ENCODE data around the gene NTF4. TPM values are rescaled to one million over a fixed set of nuclear protein-coding genes. Genes with fewer than 3 reads are reported as not detected.
A peak's percentile ranks its signal among the peaks of the same experiment; 100 is the strongest.

Gene NTF4
- total RNA-seq, 3 donors from 2014 or later (not counting 1 experiment from before 2014, with no cell fraction given), result not detected

DNA sequence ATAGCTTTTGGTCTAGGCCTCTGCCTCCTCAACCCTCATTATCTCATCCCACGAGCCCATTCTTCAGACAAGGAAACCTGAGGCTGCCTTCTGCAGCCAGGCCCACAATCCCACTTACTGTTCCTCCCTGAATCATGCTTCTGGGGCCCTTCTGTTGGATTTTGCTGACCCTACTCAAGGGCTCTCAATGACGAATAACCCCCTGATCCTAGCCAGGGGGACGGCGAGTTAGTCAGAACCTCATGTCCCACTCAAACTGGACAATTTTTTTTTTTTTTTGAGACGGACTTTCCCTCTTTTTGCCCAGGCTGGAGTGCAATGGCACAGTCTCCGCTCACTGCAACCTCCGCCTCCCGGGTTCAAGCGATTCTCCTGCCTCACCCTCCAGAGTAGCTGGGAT, 42.5 kb downstream of the NTF4 start:
- Histone ChIP-seq H3K27me3 (ENCODE audit: control insufficient read depth, insufficient read depth, low read length) (peaks cover 3% of the 10 kb centered on the region), H3K27ac (ENCODE audit: low read length) (no peak overlapping the region), H3K4me1 (ENCODE audit: control insufficient read depth, insufficient read depth, low read length) (peaks cover 33% of the 10 kb centered on the region), H3K9me3 (ENCODE audit: control insufficient read depth, insufficient read depth, low read length) (no peaks in the 10 kb centered on the region), H3K36me3 (ENCODE audit: control insufficient read depth, insufficient read depth, low read length) (no peaks in the 10 kb centered on the region), H3K4me3 (ENCODE audit: low read length) (no peak overlapping the region)
- TF ChIP-seq, protein P1, sequence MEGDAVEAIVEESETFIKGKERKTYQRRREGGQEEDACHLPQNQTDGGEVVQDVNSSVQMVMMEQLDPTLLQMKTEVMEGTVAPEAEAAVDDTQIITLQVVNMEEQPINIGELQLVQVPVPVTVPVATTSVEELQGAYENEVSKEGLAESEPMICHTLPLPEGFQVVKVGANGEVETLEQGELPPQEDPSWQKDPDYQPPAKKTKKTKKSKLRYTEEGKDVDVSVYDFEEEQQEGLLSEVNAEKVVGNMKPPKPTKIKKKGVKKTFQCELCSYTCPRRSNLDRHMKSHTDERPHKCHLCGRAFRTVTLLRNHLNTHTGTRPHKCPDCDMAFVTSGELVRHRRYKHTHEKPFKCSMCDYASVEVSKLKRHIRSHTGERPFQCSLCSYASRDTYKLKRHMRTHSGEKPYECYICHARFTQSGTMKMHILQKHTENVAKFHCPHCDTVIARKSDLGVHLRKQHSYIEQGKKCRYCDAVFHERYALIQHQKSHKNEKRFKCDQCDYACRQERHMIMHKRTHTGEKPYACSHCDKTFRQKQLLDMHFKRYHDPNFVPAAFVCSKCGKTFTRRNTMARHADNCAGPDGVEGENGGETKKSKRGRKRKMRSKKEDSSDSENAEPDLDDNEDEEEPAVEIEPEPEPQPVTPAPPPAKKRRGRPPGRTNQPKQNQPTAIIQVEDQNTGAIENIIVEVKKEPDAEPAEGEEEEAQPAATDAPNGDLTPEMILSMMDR (IDR thresholded peaks at IDR 0.05), result no peak
- H3K4me1 Mint-ChIP-seq, result peaks cover 15 to 35% of the 10 kb centered on the region in 2 donors
- 88% methylated on average over 9 of the region's 9 CpGs for WGBS (ENCODE audit: insufficient coverage)
- DNase-seq (peak in 1 of 2 donors; percentile 2), ATAC-seq (no peak)
- H3K27ac Mint-ChIP-seq, result no peak overlapping the region
- H3K4me3 Mint-ChIP-seq, result peak overlapping the region; percentile 5
- H3K9me3 Mint-ChIP-seq, result no peaks in the 10 kb centered on the region
- peaks cover 0 to 7% of the 10 kb centered on the region in 2 donors for H3K27me3 Mint-ChIP-seq (ENCODE audit: low read depth in 2 of 2)
- intact Hi-C loops (cut with micrococcal nuclease), result no loop called here
- no peaks in the 10 kb centered on the region for H3K36me3 Mint-ChIP-seq

DNA sequence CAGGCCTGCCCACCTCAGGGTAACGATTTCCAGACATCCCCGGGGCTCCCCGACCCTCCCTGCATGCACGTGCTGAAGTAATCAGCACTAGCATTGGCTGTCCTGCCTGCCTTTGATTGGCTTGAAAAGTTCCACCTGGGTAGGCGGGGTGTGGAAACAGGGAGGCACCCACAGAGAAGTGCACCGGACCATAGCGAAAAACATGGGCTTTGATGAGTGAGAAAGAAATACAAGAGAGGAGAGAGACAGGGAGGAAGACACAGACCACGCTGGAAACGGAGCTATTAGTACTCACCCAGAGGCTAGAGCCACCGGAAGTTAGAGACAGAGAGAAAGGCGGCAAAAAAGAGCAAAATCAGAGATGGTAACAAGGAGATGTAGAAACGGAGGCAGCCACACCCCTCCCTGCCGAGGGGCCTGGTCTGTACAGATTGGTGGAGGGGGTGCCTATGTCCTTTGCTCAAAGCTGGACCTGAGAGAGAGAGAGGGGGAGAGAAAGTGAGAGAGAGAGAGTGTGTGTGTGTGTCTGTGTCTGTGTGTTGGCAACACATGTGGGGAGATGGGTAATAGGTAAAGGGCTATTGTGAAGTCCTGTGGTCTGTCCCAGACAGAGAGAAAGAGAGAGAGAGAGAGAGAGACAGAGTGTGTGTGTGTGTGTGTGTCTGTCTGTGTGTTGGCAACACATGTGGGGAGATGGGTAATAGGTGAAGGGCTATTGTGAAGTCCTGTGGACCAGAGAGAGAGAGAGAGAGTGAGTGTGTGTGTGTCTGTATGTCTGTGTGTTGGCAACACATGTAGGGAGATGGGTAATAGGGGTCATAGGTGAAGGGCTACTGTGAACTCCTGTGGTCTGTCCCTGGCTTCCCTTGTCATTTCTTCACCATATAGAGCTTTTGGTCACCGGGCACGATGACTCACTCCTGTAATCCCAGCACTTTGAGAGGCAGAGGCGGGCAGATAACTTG, 43.4 kb downstream of the NTF4 start:
- Mint-ChIP-seq H3K9me3 (no peaks in the 10 kb centered on the region), H3K4me1 (peaks cover 15 to 36% of the 10 kb centered on the region in 2 donors), H3K27ac (peak overlapping the region in 1 of 2 donors; percentile 13), H3K27me3 (ENCODE audit: low read depth in 2 of 2) (peaks cover 0 to 7% of the 10 kb centered on the region in 2 donors), H3K36me3 (no peaks in the 10 kb centered on the region), H3K4me3 (no peak overlapping the region)
- ATAC-seq (no peak), DNase-seq (peak in 1 of 2 donors; percentile 14)
- H3K27me3 ChIP-seq (ENCODE audit: control insufficient read depth, insufficient read depth, low read length), result peaks cover 3% of the 10 kb centered on the region
- TF ChIP-seq, protein P1 (IDR thresholded peaks at IDR 0.05), result no peak
- H3K4me1 ChIP-seq (ENCODE audit: control insufficient read depth, insufficient read depth, low read length), result peaks cover 33% of the 10 kb centered on the region
- H3K36me3 ChIP-seq (ENCODE audit: control insufficient read depth, insufficient read depth, low read length), result no peaks in the 10 kb centered on the region
- WGBS (ENCODE audit: insufficient coverage), result 45% methylated on average over 16 of the region's 16 CpGs
- no peaks in the 10 kb centered on the region for H3K9me3 ChIP-seq (ENCODE audit: control insufficient read depth, insufficient read depth, low read length)
- no peak overlapping the region for H3K4me3 ChIP-seq (ENCODE audit: low read length)
- intact Hi-C loops (cut with micrococcal nuclease), result no loop called here
- H3K27ac ChIP-seq (ENCODE audit: low read length), result no peak overlapping the region

GRCh38 chr19:49020342-49020741, 44.3 kb downstream of the NTF4 start:
- DNase-seq, result peak in 1 of 2 donors; percentile 8
- no peaks in the 10 kb centered on the region for H3K9me3 ChIP-seq (ENCODE audit: control insufficient read depth, insufficient read depth, low read length)
- TF ChIP-seq, protein P1 (IDR thresholded peaks at IDR 0.05), result no peak
- peaks cover 33% of the 10 kb centered on the region for H3K4me1 ChIP-seq (ENCODE audit: control insufficient read depth, insufficient read depth, low read length)
- H3K27ac ChIP-seq (ENCODE audit: low read length), result no peak overlapping the region
- 89% methylated on average over 11 of the region's 11 CpGs for WGBS (ENCODE audit: insufficient coverage)
- Mint-ChIP-seq H3K27ac (no peak overlapping the region), H3K4me3 (no peak overlapping the region), H3K4me1 (peaks cover 15 to 36% of the 10 kb centered on the region in 2 donors), H3K27me3 (ENCODE audit: low read depth in 2 of 2) (peaks cover 0 to 7% of the 10 kb centered on the region in 2 donors), H3K9me3 (no peaks in the 10 kb centered on the region), H3K36me3 (no peaks in the 10 kb centered on the region)
- H3K27me3 ChIP-seq (ENCODE audit: control insufficient read depth, insufficient read depth, low read length), result peaks cover 3% of the 10 kb centered on the region
- H3K36me3 ChIP-seq (ENCODE audit: control insufficient read depth, insufficient read depth, low read length), result no peaks in the 10 kb centered on the region
- intact Hi-C loops (cut with micrococcal nuclease), result no loop called here
- ATAC-seq, result no peak
- no peak overlapping the region for H3K4me3 ChIP-seq (ENCODE audit: low read length)

All from natural killer cell (primary cell).